SK-N-SH treated with all-trans-retinoic acid at 6 μM for 48 hours (cell line): ENCODE results near the gene SKI.

Source experiments
- ATAC-seq: fragments of 200-7000 bp; cut with Tn5 transposase; 3 replicates; pipeline ENCODE4 v1.9.1; 2020; ENCODE audit warnings: mild to moderate bottlenecking, moderate library complexity
- ARNTL ChIP-seq: fragments of 450-650 bp; formaldehyde crosslinking; IDR thresholded peaks from 2 replicates; pipeline ENCODE4 v1.5.0; 2020; ENCODE audit warnings: low read depth, mild to moderate bottlenecking, moderate library complexity, borderline replicate concordance
- BACH2 ChIP-seq: fragments of 250-450 bp; sonication (Bioruptor Pico); IDR thresholded peaks from 2 replicates; pipeline ENCODE4 v1.9.0; 2021; ENCODE audit warnings: mild to moderate bottlenecking, borderline replicate concordance
- CSDC2 ChIP-seq: fragments of 250-450 bp; sonication (Bioruptor Pico); IDR thresholded peaks from 2 replicates; pipeline ENCODE4 v1.5.0; 2020; ENCODE audit warnings: mild to moderate bottlenecking, moderate library complexity
- CSRNP3 ChIP-seq: fragments of 250-450 bp; sonication (Bioruptor Pico); IDR thresholded peaks from 2 replicates; pipeline ENCODE4 v1.5.1; 2021; ENCODE audit warnings: mild to moderate bottlenecking, moderate library complexity
- ESRRG ChIP-seq: fragments of 250-450 bp; sonication (Bioruptor Pico); IDR thresholded peaks from 2 replicates; pipeline ENCODE4 v1.6.1; 2021; ENCODE audit warnings: mild to moderate bottlenecking
- GLIS3 ChIP-seq: fragments of 250-450 bp; sonication (Bioruptor Pico); IDR thresholded peaks from 2 replicates; pipeline ENCODE4 v1.5.0; 2020; ENCODE audit warnings: mild to moderate bottlenecking, moderate library complexity
- OSR1 ChIP-seq: fragments of 250-450 bp; sonication (Bioruptor Pico); IDR thresholded peaks from 2 replicates; pipeline ENCODE4 v1.8.0; 2022; ENCODE audit warnings: moderate library complexity, mild to moderate bottlenecking, inconsistent platforms
- PPARA ChIP-seq: fragments of 250-450 bp; sonication (Bioruptor Pico); IDR thresholded peaks from 2 replicates; pipeline ENCODE4 v1.5.0; 2020; ENCODE audit warnings: mild to moderate bottlenecking, borderline replicate concordance
- RARB ChIP-seq: fragments of 250-450 bp; sonication (Bioruptor Pico); IDR thresholded peaks from 2 replicates; pipeline ENCODE4 v1.8.0; 2021; ENCODE audit warnings: mild to moderate bottlenecking, moderate library complexity
- SNAI2 ChIP-seq: fragments of 250-450 bp; sonication (Bioruptor Pico); IDR thresholded peaks from 2 replicates; pipeline ENCODE4 v1.5.0; 2020; ENCODE audit warnings: mild to moderate bottlenecking, moderate library complexity
- TCF4 ChIP-seq: fragments of 250-450 bp; sonication (Bioruptor Pico); IDR thresholded peaks from 2 replicates; pipeline ENCODE4 v1.8.0; 2021; ENCODE audit warnings: mild to moderate bottlenecking, moderate library complexity, borderline replicate concordance
- TOX ChIP-seq: fragments of 250-450 bp; sonication (Bioruptor Pico); IDR thresholded peaks from 2 replicates; pipeline ENCODE4 v1.8.0; 2021; ENCODE audit warnings: mild to moderate bottlenecking, moderate library complexity, borderline replicate concordance
- ZC3H10 ChIP-seq: fragments of 250-450 bp; sonication (Bioruptor Pico); IDR thresholded peaks from 2 replicates; pipeline ENCODE4 v1.5.1; 2021; ENCODE audit warnings: mild to moderate bottlenecking, moderate library complexity
- ZFP3 ChIP-seq: fragments of 250-450 bp; sonication (Bioruptor Pico); IDR thresholded peaks from 2 replicates; pipeline ENCODE4 v1.5.0; 2020; ENCODE audit warnings: mild to moderate bottlenecking, moderate library complexity
- ZNF565 ChIP-seq: fragments of 450-650 bp; formaldehyde crosslinking; conservative IDR thresholded peaks from 2 replicates; pipeline ENCODE4 v1.5.0; 2020; ENCODE audit warnings: low read depth, mild to moderate bottlenecking, moderate library complexity
- ZNF8 ChIP-seq: fragments of 450-650 bp; formaldehyde crosslinking; IDR thresholded peaks from 2 replicates; pipeline ENCODE4 v1.5.0; 2020; ENCODE audit warnings: mild to moderate bottlenecking, moderate library complexity
- TF ChIP-seq, protein P1 (sequence below): fragments of 250-450 bp; sonication (Bioruptor Pico); IDR thresholded peaks from 2 replicates; pipeline ENCODE4 v1.8.0; 2020; ENCODE audit warnings: mild to moderate bottlenecking, moderate library complexity, borderline replicate concordance
- TF ChIP-seq, protein P2 (sequence below): fragments of 250-450 bp; sonication (Bioruptor Pico); IDR thresholded peaks from 2 replicates; pipeline ENCODE4 v1.8.0; 2021; ENCODE audit warnings: low read depth, mild to moderate bottlenecking, moderate library complexity, borderline replicate concordance
- TF ChIP-seq, protein P3 (sequence below): fragments of 250-450 bp; sonication (Bioruptor Pico); IDR thresholded peaks from 2 replicates; pipeline ENCODE4 v1.5.0; 2020; ENCODE audit warnings: mild to moderate bottlenecking, moderate library complexity

Gene SKI

GRCh38 chr1:2342384-2343022, 114.4 kb downstream of the SKI start:
- TF ChIP-seq ZC3H10 (CRISPR knock-in tag) (no peak), CSDC2 (CRISPR knock-in tag) (no peak), SNAI2 (no peak), OSR1 (no peak), ESRRG (CRISPR knock-in tag) (no peak)
- TF ChIP-seq, protein P1, sequence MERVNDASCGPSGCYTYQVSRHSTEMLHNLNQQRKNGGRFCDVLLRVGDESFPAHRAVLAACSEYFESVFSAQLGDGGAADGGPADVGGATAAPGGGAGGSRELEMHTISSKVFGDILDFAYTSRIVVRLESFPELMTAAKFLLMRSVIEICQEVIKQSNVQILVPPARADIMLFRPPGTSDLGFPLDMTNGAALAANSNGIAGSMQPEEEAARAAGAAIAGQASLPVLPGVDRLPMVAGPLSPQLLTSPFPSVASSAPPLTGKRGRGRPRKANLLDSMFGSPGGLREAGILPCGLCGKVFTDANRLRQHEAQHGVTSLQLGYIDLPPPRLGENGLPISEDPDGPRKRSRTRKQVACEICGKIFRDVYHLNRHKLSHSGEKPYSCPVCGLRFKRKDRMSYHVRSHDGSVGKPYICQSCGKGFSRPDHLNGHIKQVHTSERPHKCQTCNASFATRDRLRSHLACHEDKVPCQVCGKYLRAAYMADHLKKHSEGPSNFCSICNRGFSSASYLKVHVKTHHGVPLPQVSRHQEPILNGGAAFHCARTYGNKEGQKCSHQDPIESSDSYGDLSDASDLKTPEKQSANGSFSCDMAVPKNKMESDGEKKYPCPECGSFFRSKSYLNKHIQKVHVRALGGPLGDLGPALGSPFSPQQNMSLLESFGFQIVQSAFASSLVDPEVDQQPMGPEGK (CRISPR knock-in tag) = no peak
- TF ChIP-seq, protein P2, sequence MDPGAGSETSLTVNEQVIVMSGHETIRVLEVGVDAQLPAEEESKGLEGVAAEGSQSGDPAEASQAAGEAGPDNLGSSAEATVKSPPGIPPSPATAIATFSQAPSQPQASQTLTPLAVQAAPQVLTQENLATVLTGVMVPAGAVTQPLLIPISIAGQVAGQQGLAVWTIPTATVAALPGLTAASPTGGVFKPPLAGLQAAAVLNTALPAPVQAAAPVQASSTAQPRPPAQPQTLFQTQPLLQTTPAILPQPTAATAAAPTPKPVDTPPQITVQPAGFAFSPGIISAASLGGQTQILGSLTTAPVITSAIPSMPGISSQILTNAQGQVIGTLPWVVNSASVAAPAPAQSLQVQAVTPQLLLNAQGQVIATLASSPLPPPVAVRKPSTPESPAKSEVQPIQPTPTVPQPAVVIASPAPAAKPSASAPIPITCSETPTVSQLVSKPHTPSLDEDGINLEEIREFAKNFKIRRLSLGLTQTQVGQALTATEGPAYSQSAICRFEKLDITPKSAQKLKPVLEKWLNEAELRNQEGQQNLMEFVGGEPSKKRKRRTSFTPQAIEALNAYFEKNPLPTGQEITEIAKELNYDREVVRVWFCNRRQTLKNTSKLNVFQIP = no peak
- ATAC-seq = no peak

DNA sequence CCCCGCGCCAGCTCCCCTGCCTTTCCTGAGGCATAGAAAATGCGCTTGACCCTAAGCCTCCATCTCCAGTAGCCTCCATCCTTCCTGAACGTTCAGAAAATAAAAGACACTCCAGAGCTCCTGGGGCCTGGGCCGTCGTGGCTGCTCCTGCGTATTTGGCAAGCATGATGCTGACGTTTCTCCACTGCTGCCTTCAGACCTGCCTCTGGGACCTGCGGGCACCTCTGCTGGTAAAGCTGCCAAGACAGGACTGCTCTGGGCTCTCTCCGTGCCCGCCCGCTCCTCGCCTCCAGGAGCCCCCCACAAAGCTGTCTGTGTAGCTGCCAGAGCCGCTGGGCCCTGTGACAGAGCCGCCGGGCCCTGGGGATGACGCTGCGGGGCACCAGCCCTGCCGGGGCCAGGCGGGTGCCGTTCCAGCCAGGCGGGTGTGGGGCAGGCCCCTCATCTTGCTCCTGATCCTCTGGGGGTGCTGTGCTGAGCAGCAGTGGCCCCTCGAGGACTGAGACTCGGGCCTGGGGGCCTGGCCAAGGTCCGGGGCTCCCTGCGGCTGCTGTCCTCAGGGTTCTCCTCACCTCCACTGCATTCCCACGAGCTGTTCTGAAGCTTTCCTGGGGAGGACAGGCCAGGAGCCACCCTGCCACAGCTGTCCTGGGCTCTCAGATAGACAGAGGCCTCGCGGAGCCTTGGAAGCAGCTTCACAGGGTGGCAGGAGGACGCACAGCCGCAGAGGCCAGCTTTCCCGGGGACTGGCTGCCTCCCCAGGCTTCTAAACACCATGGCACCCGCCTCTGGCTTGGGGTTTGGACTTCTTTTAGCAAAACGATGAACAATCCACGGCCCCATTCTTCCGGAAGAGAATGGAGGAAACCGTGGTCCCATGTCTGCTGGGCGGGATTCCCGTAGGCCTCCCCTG, 115.2 kb downstream of the SKI start:
- TF ChIP-seq PPARA (CRISPR knock-in tag) = no peak
- TF ChIP-seq, all 23 proteins: peak for 0
- no peak for ATAC-seq

DNA sequence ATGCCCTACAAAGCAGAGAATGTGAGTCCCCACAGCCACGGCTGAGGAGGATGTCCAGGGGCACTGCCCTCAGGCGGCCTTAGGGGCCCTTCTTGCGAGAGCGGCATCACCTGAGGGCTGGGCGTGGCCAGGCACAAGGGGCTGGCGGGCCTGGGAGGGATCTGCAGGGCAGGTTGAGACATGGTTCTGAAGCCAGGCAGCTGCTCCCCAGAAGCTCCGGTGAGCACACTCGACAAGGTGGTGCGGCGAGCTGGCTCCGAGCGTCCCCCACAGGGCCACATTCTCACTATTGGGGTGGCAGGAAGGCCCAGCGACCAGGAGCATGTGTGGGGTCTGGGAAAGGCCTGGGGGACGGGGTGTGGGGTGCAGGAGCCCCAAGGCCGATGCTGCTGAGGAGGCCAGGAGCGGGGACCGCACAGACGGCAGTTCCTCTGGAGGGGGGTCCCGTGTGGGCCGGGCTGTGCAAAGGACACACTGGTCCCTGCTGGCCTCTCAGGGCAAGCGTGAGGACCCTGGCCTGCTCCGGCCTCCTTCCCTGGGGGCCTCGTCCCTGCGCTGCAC, 116.1 kb downstream of the SKI start:
- ATAC-seq = no peak
- no peak for TF ChIP-seq RARB (CRISPR knock-in tag)
- TF ChIP-seq TCF4 (CRISPR knock-in tag) = no peak
- no peak for TF ChIP-seq TOX
- TF ChIP-seq, protein P3, sequence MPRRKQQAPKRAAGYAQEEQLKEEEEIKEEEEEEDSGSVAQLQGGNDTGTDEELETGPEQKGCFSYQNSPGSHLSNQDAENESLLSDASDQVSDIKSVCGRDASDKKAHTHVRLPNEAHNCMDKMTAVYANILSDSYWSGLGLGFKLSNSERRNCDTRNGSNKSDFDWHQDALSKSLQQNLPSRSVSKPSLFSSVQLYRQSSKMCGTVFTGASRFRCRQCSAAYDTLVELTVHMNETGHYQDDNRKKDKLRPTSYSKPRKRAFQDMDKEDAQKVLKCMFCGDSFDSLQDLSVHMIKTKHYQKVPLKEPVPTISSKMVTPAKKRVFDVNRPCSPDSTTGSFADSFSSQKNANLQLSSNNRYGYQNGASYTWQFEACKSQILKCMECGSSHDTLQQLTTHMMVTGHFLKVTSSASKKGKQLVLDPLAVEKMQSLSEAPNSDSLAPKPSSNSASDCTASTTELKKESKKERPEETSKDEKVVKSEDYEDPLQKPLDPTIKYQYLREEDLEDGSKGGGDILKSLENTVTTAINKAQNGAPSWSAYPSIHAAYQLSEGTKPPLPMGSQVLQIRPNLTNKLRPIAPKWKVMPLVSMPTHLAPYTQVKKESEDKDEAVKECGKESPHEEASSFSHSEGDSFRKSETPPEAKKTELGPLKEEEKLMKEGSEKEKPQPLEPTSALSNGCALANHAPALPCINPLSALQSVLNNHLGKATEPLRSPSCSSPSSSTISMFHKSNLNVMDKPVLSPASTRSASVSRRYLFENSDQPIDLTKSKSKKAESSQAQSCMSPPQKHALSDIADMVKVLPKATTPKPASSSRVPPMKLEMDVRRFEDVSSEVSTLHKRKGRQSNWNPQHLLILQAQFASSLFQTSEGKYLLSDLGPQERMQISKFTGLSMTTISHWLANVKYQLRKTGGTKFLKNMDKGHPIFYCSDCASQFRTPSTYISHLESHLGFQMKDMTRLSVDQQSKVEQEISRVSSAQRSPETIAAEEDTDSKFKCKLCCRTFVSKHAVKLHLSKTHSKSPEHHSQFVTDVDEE = no peak
- TF ChIP-seq ARNTL (CRISPR knock-in tag) = no peak
- TF ChIP-seq ZFP3 = no peak
- TF ChIP-seq BACH2 (CRISPR knock-in tag) = no peak
- TF ChIP-seq CSDC2 (CRISPR knock-in tag) = no peak
- TF ChIP-seq GLIS3 (CRISPR knock-in tag) = no peak
- TF ChIP-seq, all 23 proteins: peak for 0

DNA sequence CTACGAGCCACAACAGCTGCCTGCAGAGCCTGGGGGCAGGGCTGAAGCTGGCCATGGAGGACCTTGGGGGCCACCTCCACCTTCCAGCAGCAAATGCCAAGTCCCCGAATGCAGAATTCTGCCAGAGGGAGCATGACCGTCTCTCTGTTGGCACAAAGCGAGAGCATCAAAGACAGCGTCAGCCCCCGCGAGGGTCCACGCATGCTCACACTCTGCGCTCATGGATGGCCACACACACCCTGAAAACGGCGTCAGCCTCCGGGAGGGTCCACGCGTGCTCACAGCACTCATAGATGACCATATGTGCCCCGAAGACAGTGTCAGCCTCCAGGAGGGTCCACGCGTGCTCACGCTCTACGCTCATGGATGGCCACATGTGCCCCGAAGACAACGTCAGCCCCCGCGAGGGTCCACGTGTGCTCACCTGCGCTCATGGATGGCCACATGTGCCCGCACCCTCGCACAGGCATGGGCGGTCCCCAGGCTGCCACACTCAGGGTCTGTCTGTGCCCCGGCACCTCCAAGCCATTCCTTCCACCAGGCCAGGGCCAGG, 116.7 kb downstream of the SKI start:
- TF ChIP-seq, protein P3 = no peak
- TF ChIP-seq CSRNP3 (no peak), TCF4 (CRISPR knock-in tag) (no peak), ZNF8 (CRISPR knock-in tag) (no peak), ARNTL (CRISPR knock-in tag) (no peak), ZNF565 (CRISPR knock-in tag) (no peak)
- no peak for ATAC-seq
